ENCODE data around the gene LRCH3. TPM values are rescaled to one million over a fixed set of nuclear protein-coding genes. Genes with fewer than 3 reads are reported as not detected.

Gene LRCH3
- total RNA-seq, 1 donor from 2014 or later = 19.5 TPM

DNA sequence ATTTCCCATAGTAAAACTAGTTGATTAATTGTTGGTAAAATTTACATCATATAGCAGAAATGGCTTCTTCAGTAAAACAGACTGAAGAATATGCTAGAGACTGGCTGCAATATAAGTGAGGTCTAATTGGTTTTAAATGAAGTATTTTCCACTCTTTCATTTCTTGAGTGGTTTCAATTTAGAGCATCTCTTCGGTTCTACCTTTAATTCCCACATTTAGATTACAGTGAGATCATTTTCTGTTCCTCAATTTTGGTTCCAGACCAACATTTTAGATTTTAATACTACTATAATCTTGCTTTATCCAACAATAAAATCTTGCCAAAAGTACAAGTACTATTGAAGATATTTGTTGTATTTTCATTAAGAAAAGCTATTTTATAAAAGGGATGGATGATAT, 1.0 kb upstream of the LRCH3 start:
- no peak overlapping the region for H3K4me3 ChIP-seq (ENCODE audit: low read depth, low read length)
- DNase-seq (ENCODE audit: low read depth) = no peak
- TF ChIP-seq, protein P1, sequence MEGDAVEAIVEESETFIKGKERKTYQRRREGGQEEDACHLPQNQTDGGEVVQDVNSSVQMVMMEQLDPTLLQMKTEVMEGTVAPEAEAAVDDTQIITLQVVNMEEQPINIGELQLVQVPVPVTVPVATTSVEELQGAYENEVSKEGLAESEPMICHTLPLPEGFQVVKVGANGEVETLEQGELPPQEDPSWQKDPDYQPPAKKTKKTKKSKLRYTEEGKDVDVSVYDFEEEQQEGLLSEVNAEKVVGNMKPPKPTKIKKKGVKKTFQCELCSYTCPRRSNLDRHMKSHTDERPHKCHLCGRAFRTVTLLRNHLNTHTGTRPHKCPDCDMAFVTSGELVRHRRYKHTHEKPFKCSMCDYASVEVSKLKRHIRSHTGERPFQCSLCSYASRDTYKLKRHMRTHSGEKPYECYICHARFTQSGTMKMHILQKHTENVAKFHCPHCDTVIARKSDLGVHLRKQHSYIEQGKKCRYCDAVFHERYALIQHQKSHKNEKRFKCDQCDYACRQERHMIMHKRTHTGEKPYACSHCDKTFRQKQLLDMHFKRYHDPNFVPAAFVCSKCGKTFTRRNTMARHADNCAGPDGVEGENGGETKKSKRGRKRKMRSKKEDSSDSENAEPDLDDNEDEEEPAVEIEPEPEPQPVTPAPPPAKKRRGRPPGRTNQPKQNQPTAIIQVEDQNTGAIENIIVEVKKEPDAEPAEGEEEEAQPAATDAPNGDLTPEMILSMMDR (conservative IDR thresholded peaks at IDR 0.05; ENCODE audit: low read depth, low read length) = no peak

DNA sequence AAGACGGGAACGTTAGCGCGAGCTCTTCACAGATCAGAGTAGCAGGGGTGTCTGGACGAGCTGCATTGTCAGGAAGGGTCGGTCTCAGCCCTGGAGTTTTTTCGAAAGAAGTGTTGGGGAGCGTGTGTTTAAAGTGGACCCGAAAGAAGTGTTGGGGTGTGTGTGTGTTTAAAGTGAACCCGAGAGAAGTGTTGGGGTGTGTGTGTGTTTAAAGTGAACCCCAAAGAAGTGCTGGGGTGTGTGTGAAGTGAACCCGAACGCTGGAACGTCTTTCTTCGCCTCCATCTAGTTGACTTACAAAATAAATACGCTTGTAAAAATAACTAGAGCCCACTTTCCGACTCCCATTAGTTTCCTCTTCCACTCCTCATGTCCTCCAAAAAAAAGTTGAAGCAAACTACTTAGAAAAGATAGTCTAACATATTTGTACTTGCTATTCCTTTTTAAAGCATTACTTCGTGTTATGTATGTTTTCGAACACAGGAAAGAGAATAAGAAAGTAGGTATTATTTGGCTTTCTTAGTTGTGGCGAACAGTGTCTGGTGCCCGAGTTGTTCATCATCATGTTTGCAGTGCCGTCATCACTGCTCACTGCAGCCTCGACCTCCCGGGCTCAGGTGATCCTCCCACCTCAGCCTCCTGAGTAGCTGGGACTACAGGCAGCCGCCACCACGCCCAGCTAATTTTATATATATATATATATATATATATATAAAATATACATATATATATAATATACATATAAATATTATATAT, 1.0 kb downstream of the LRCH3 start:
- DNase-seq (ENCODE audit: low read depth) = no peak
- TF ChIP-seq, protein P1 (conservative IDR thresholded peaks at IDR 0.05; ENCODE audit: low read depth, low read length) = no peak
- H3K4me3 ChIP-seq (ENCODE audit: low read depth, low read length) = peak overlapping the region; percentile 87

DNA sequence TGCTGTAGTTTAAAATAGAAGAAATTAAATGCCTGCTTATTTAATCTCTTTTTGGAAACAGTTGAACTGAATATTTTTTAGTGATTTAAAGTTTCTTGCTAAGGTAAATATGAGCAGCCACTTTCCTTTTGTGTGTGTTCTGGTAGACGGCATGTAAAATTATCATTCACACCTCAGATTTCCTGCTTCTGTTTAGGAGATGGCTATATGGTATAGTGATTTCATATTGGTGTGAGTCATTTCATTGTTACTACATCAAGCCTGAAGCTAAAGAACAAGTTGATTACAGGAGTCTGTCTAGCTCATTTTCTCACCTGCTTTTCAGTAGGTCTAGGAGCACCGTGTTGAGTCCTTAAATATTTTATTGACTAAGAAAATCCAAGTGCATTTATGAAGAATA, 2.2 kb downstream of the LRCH3 start:
- H3K4me3 ChIP-seq (ENCODE audit: low read depth, low read length) = no peak overlapping the region
- DNase-seq (ENCODE audit: low read depth) = no peak
- TF ChIP-seq, protein P1 (conservative IDR thresholded peaks at IDR 0.05; ENCODE audit: low read depth, low read length) = no peak

DNA sequence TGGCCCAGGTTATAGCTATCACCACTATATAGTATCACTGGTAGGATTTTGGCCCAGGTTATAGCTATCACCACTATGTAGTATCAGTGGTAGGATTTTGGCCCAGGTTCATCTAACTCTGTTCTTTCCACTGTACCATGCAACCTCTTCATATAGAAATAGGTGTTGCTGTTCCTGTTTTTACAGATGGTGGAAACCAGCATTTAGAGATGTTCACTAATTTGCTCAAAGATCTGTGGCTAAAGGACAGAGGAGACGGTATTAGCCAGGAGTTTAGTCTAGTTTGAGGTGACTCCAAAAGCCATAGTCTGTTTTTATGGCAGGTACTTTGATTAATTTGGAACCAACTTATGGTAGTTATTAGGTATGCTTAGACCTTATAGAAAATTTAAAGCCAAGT, 3.1 kb downstream of the LRCH3 start:
- DNase-seq (ENCODE audit: low read depth) = no peak
- TF ChIP-seq, protein P1 (conservative IDR thresholded peaks at IDR 0.05; ENCODE audit: low read depth, low read length) = no peak
- no peak overlapping the region for H3K4me3 ChIP-seq (ENCODE audit: low read depth, low read length)

DNA sequence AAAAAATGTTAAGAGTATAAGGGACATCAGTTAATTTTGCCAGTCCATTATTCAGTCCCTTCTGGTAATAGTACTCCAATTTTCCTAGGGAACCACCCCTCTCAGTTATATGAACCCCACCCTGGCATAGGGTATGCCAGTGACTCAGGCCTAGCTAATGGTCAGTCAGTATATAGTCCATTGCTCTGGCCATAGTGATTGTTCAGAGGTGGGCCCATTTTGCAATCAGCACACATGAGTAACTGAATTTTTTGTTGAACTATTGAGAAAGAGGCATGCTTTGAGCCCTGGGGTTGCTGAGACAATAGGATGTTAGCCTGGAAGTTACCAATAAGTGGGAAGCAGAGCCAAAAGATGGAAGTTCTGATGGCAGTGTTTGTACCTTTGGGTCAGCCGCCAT, 4.1 kb downstream of the LRCH3 start:
- DNase-seq (ENCODE audit: low read depth) = peak; percentile 68
- no peak overlapping the region for H3K4me3 ChIP-seq (ENCODE audit: low read depth, low read length)
- TF ChIP-seq, protein P1 (conservative IDR thresholded peaks at IDR 0.05; ENCODE audit: low read depth, low read length) = no peak

DNA sequence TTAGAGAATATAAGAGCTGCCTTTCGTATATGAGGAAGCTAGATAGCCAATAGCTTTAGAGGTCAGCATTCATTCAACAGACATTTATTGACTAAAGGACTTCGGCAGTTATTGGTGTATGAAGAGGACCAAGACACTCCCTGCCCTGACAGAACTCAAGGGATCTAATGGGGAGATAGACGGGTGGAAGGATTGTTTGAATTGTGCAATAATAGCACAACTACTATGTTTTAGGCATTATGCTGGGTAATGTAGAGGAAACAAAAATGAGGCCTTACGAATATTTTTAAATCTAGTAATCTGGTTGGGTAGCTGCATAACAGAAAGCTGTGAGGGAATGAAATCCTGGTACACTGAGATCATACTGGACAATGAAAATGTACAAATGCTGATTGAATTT, 5.0 kb downstream of the LRCH3 start:
- no peak overlapping the region for H3K4me3 ChIP-seq (ENCODE audit: low read depth, low read length)
- no peak for DNase-seq (ENCODE audit: low read depth)
- TF ChIP-seq, protein P1 (conservative IDR thresholded peaks at IDR 0.05; ENCODE audit: low read depth, low read length) = no peak

DNA sequence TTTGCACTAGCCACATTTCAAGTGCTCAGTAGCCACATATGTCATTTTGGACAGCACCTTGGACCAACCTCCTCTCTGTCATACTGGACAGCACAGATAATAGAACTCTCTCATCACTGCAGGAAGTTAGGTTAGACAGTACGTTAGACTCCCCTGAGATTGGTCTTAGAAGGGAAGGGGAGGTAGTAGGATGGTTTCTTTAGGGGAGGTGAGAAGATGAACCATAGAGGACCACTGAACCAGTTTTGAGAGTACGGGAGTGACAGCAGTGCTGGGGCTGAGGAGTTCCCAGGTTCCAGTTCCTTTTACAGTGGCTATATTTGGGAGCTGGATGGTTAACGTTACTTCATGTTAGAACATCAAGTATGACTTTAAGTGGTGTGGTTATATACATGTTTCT, 7.8 kb downstream of the LRCH3 start:
- no peak for DNase-seq (ENCODE audit: low read depth)
- TF ChIP-seq, protein P1 (conservative IDR thresholded peaks at IDR 0.05; ENCODE audit: low read depth, low read length) = no peak
- no peak overlapping the region for H3K4me3 ChIP-seq (ENCODE audit: low read depth, low read length)

All from epithelial cell of proximal tubule (primary cell).